Right cardiac atrium (tissue), 5 donors: ENCODE data around the gene RNF40. TPM values are rescaled to one million over a fixed set of nuclear protein-coding genes. Genes with fewer than 3 reads are reported as not detected.
A peak's percentile ranks its signal among the peaks of the same experiment; 100 is the strongest.

Experiments
- ATAC-seq, 2 donors: fragments of 200-7000 bp; cut with Tn5 transposase; one replicate each; pipeline versions ENCODE4 v1.8.0 to v1.9.1; 2020; ENCODE audit warnings: moderate library complexity in 2 of 2, mild to moderate bottlenecking in 1 of 2
- DNase-seq, 3 donors: peaks; one replicate each; pipeline ENCODE4 v3.0.0-alpha.2; 2020
- H3K27ac ChIP-seq: one replicate; pipeline ENCODE4 v1.5.1; 2013; ENCODE audit warnings: mild to moderate bottlenecking, low read length, control low read depth, moderate library complexity
- H3K27me3 ChIP-seq: one replicate; pipeline ENCODE4 v1.6.1; 2013; ENCODE audit not compliant: control insufficient read depth, insufficient read depth
- H3K4me1 ChIP-seq: one replicate; pipeline ENCODE4 v1.6.1; 2013; ENCODE audit warnings: low read length; ENCODE audit not compliant: control insufficient read depth, insufficient read depth
- H3K4me3 ChIP-seq: one replicate; pipeline ENCODE4 v1.5.1; 2013; ENCODE audit warnings: low read length, control low read depth
- H3K9me3 ChIP-seq: one replicate; pipeline ENCODE4 v1.6.1; 2013; ENCODE audit warnings: low read length; ENCODE audit not compliant: control insufficient read depth
- WGBS: extraction: QIAGEN DNeasy Blood & Tissue Kit; methylation state at CpG from one replicate; pipeline ENCODE4 v1.1.7; 2013; 5-methylcytosine and 5-hydroxymethylcytosine counted together
- intact Hi-C, 4 donors: fragments of 100-400 bp; cut with DNase I; formaldehyde crosslinking; loops; one replicate each; pipeline versions ENCODE4 v1.11.0 to v1.14.0; 2022 to 2023
- polyA plus RNA-seq: library from polyadenylated mRNA; stranded (reverse); fragments of 200-250 nt; gene quantifications from one replicate; pipeline ENCODE4 v1.2.3, GENCODE V29; 2013
- total RNA-seq, 4 donors: library from RNA; stranded (reverse); fragmentation: NEBNext Ultra II Directional; extraction: Animal tissue kit (Norgen Biotek cat#: 25700); gene quantifications; one replicate each; pipeline ENCODE4 v1.2.1, GENCODE V29; 2021
- donor health status: healthy with polysubstance abuse.
- donor health status: DM: no; HTN: yes; CAD: no.
- donor health status: DM: no; HTN: no; CAD: no.
- donor health status: DM: no; HTN: yes; CAD: no; lungs with severe emphysema.
- donor health status: DM: yes; HTN: yes; CAD: no.

Gene RNF40
- total and polyA plus RNA-seq, 5 donors = 36.1 to 64.9 (median 49.0) TPM

DNA sequence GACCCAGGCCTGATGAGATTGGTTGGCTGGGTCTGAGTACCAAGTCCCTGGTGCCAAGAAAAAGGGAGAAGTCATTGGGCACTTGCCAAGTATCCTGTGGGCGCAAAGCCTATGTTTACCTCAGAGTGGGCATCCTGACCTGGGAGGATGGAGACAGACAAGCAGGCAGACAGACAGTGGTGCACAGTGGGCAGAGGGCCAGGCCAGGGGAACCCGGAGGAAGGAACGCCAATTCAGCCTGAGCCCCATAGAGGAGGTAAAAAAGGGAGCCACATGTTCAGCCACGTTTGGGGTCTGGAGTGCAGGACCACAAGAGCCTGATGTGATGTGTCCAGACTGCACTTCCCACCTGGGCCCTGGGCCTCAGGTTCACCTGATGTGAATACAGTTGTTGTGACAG, 8.5 kb upstream of the RNF40 start:
- intact Hi-C loops = no loop called here
- whole genome bisulfite sequencing = 76% methylated on average over 4 of the region's 4 CpGs
- Histone ChIP-seq H3K4me1 (no peaks in the 10 kb centered on the region), H3K9me3 (no peaks in the 10 kb centered on the region), H3K27ac (no peak overlapping the region), H3K27me3 (no peaks in the 10 kb centered on the region), H3K4me3 (no peak overlapping the region)
- no peak for DNase-seq
- no peak for ATAC-seq

DNA sequence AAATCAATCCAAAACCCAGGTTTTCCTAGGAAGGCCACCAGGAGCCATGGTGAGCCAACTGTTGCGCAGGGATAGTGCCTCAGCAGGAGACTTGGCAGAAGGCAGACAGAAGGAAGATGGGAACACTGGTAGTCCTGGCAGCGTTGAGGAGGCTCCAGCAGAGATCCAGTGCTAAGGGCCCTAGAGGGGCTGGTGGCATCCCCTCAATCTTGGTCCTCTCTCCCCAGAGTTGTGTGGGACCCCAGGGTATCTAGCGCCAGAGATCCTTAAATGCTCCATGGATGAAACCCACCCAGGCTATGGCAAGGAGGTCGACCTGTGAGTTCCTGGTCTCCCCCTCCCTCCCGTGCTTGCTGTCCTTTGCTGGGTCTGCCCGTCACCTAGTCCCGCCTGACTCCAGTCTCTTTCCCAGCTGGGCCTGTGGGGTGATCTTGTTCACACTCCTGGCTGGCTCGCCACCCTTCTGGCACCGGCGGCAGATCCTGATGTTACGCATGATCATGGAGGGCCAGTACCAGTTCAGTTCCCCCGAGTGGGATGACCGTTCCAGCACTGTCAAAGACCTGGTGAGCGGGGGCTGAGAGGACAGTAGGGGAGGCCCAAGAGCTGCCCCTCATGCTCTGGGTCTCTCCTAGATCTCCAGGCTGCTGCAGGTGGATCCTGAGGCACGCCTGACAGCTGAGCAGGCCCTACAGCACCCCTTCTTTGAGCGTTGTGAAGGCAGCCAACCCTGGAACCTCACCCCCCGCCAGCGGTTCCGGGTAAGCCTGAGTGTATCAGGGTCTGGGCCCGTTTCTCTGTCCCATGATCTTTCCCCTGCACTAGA, 6.0 kb upstream of the RNF40 start:
- H3K9me3 ChIP-seq = no peaks in the 10 kb centered on the region
- DNase-seq (peak in 2 of 3 donors; percentile 32 to 46), ATAC-seq (peak in 1 of 2 donors; percentile 4)
- intact Hi-C loops = no loop called here
- 94% methylated on average over 20 of the region's 20 CpGs for WGBS
- H3K27ac ChIP-seq = no peak overlapping the region
- H3K27me3 ChIP-seq = no peaks in the 10 kb centered on the region
- no peaks in the 10 kb centered on the region for H3K4me1 ChIP-seq
- no peak overlapping the region for H3K4me3 ChIP-seq

DNA sequence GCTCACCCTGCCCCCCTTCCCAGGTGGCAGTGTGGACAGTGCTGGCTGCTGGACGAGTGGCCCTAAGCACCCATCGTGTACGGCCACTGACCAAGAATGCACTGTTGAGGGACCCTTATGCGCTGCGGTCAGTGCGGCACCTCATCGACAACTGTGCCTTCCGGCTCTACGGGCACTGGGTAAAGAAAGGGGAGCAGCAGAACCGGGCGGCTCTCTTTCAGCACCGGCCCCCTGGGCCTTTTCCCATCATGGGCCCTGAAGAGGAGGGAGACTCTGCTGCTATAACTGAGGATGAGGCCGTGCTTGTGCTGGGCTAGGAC, 5.4 kb upstream of the RNF40 start:
- Histone ChIP-seq H3K4me1 (no peaks in the 10 kb centered on the region), H3K27ac (no peak overlapping the region), H3K4me3 (no peak overlapping the region), H3K9me3 (no peaks in the 10 kb centered on the region), H3K27me3 (no peaks in the 10 kb centered on the region)
- DNase-seq (peak in 1 of 3 donors; percentile 35), ATAC-seq (peak in 1 of 2 donors; percentile 8)
- WGBS = 95% methylated on average over 13 of the region's 13 CpGs
- intact Hi-C loops = no loop called here

DNA sequence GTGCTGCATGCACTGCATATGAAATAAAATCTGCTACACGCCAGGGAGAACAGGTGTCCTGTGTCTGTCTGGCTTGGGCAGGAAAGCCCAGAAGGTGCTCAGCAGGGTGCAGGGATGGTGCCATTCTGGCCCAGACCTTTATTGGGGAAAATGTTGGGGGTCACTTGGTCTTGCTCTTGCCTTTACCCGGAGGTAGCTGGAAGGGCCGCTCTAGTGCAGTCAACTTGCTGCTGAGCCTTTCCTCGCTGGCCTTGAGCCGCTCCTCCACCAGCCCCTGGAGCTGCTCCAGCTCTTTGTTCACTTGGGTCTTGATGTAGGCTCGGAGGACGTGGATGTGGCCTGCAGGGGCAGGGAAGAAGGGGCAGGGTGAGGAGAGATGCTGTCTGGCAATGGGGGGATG, 4.8 kb upstream of the RNF40 start:
- H3K27ac ChIP-seq = no peak overlapping the region
- H3K27me3 ChIP-seq = no peaks in the 10 kb centered on the region
- intact Hi-C loops = no loop called here
- ATAC-seq = no peak
- WGBS = 83% methylated on average over 7 of the region's 7 CpGs
- no peaks in the 10 kb centered on the region for H3K9me3 ChIP-seq
- H3K4me3 ChIP-seq = no peak overlapping the region
- peak in 1 of 3 donors; percentile 24 for DNase-seq
- H3K4me1 ChIP-seq = no peaks in the 10 kb centered on the region

DNA sequence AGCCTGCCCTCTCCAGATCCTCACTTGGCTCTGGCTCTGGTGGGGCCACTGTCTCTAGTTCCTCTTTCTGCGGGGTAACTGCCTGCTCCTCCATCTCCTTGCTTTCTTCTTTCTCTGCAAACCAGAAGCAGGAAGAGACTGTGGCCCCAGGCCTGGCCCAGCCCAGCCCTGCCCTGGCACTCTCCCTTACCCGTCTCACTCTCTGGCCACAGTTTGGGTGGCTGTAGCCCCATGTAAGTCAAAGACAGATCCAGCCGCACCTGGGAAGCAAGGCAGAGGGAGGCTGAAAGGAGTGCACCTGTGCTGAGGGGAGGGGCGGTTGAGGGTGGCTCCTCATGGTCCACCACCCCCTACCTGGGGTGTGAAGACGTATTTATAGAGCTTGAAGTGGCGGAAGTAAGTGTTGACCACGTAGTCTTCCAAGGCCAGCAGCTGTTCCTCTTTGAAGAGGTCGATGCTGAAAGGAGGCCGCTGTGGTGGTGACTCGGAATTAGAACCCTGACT, 3.1 kb upstream of the RNF40 start:
- Histone ChIP-seq H3K4me3 (no peak overlapping the region), H3K27me3 (no peaks in the 10 kb centered on the region), H3K27ac (no peak overlapping the region), H3K4me1 (peaks cover 7% of the 10 kb centered on the region), H3K9me3 (no peaks in the 10 kb centered on the region)
- ATAC-seq (no peak), DNase-seq (peak in 1 of 3 donors; percentile 65)
- 78% methylated on average over 10 of the region's 10 CpGs for WGBS
- intact Hi-C loops = no loop called here

DNA sequence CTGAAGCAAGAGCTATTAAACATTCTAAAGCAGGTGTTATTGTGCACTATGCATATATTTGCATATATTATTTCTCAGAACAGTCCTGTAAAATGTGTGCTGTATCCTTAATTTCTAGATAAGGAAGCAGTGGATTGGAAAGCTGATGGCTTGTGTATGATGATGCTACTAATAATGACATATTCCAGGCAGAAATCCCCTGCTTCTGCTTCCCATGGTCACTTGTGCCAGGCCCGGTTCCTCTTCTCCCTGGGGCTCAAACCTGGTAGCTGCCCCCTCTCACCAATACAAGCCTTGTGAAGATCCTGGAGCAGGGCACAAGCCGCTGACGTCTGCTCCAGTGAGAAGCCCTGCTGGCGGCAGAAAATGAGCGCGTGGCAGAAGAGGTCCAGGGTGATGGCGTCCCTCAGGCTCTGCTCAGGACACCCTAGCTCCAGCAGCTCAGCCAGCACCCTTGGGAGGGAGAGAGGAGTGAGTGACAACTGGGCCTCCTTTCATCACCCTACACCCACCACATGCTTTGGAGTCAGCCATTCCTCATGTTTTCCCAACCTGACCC, 2.0 kb upstream of the RNF40 start:
- no peak overlapping the region for H3K27ac ChIP-seq
- no peaks in the 10 kb centered on the region for H3K9me3 ChIP-seq
- peaks cover 9% of the 10 kb centered on the region for H3K4me1 ChIP-seq
- no peak overlapping the region for H3K4me3 ChIP-seq
- peak in 1 of 3 donors; percentile 18 for DNase-seq
- 88% methylated on average over 7 of the region's 7 CpGs for WGBS
- ATAC-seq = no peak
- intact Hi-C loops = loop anchor here in 1 of 4 donors (10.0 kb wide), 1 partner anchor 55 kb away; no protein-coding TSS in a partner anchor
- H3K27me3 ChIP-seq = no peaks in the 10 kb centered on the region

DNA sequence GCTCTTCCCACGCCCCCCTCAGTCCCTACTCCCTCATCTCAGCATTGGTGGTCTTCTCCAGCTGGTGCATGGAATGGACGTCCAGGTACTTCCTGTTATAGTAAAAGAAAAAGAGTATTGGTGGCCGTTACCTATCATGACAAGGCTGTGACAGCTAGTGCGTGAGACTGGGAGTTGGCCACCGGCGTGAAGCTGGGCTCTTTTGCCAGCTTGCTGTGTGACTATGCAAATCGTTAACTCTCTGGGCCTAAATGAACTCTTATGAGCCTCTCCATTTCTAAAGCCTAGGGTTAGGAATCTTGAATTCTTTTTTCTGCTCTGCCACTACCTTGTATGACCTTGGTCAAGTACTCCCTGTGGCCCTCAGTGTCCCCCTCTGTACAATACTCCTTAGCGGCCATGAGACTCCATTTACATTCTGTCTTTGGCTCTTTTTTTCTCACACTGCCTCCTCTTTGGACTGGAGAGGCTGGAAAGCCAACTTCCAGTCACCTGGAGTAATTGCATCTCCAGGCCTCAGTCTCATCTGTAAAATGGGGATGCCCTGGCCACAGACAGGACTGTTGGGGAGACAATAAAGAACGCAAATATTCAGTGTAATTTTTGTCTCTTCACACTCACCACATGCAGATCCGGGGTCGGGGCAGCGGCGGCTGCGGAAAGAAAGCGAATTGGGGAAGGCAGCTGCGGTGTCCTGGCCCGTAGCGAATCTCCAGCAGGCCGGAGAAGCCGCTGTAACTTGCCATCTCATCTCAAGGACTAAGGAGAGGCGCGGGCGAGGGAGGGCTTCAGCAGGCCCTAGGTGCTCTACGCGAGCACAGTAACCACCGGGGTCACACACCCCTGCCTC, 1.3 kb upstream of the RNF40 start:
- Histone ChIP-seq H3K27ac (no peak overlapping the region), H3K4me3 (peak overlapping the region; percentile 73), H3K4me1 (peaks cover 9% of the 10 kb centered on the region), H3K9me3 (no peaks in the 10 kb centered on the region), H3K27me3 (no peaks in the 10 kb centered on the region)
- ATAC-seq (no peak), DNase-seq (peak in 1 of 3 donors; percentile 5)
- intact Hi-C loops = loop anchor here in 1 of 4 donors (10.0 kb wide), 1 partner anchor 56 kb away; no protein-coding TSS in a partner anchor
- WGBS = 28% methylated on average over 26 of the region's 26 CpGs

DNA sequence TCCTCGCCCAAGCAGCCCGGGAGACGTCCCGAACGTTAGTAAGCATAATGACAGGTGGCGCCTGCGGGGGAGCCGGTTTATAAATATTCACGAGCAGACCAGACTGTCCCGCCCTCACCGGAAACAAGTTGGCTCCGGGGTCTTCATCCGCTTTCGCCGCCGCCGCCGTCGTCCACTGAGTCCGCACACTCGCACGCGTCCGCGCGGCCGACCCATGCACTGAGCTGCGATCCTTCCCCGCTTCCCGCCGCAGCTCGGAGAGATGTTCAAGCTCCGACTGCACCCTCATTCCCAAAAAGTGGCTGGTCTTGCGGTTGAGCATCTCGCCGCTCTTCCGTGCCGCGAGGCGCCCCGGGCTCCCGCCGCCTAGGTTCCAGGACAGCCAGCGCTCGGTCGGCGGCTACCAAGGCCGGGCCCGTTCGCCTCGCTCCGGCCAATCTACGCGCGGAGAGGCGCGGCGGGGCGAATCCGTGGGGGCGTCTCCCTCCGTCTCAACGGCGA, 645 bp upstream of the RNF40 start:
- Histone ChIP-seq H3K4me3 (peak overlapping the region; percentile 73), H3K27me3 (no peaks in the 10 kb centered on the region), H3K27ac (no peak overlapping the region), H3K4me1 (peaks cover 9% of the 10 kb centered on the region), H3K9me3 (no peaks in the 10 kb centered on the region)
- WGBS = under 1% methylated on average over 64 of the region's 64 CpGs
- DNase-seq (peak in 1 of 3 donors; percentile 60), ATAC-seq (peak; percentile 24 to 46)
- intact Hi-C loops = loop anchor here in 1 of 4 donors (10.0 kb wide), 1 partner anchor 57 kb away; no protein-coding TSS in a partner anchor

DNA sequence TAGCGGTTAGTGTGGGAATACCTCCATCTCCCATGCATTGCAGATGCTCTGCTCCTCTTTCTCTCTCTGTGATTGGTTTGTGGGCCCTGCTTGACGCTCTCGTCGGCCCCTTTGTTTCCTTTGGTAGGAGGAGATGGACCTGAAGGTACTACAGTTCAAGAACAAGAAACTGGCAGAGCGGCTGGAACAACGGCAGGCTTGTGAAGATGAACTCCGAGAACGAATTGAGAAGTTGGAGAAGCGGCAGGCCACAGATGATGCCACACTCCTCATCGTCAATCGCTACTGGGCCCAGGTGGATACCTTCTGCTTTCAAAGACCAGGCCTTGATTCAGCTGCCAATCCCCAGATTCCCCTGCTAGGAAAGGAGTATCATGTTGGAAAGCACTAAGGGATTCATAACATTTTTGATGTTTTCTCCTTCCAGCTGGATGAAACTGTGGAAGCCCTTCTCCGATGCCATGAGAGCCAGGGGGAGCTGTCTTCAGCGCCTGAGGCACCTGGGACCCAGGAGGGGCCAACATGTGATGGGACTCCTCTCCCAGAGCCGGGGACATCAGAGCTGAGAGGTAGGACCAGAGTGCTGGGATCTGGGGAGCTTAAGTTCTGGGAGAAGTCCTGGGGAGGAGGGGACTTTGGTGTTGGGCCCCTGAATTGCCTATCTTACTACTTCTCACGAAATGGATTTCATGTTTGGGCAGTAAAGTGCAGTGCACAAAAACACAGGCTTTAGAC, 1.0 kb downstream of the RNF40 start:
- intact Hi-C loops = loop anchor here in 1 of 4 donors (10.0 kb wide), 1 partner anchor 58 kb away; no protein-coding TSS in a partner anchor
- no peak overlapping the region for H3K27ac ChIP-seq
- H3K27me3 ChIP-seq = no peaks in the 10 kb centered on the region
- H3K4me1 ChIP-seq = peaks cover 9% of the 10 kb centered on the region
- WGBS = 67% methylated on average over 15 of the region's 15 CpGs
- DNase-seq (peak in 1 of 3 donors; percentile 37), ATAC-seq (no peak)
- peak overlapping the region; percentile 91 for H3K4me3 ChIP-seq
- H3K9me3 ChIP-seq = no peaks in the 10 kb centered on the region

DNA sequence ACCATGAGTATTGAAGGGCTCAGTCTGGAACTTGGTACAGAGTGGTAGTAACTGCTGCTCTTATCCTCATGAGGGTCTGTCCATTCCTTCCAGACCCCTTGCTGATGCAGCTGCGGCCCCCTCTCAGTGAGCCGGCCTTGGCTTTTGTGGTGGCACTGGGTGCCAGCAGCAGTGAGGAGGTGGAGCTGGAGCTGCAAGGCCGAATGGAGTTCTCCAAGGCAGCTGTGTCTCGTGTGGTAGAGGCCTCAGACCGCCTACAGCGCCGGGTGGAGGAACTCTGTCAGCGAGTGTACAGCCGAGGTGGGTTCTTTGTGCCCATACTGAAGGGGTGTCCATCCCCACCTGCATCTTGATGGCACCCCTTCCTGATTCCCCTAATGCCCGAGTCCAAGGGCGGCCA, 2.0 kb downstream of the RNF40 start:
- 91% methylated on average over 11 of the region's 11 CpGs for WGBS
- no peak for ATAC-seq
- Histone ChIP-seq H3K9me3 (no peaks in the 10 kb centered on the region), H3K4me3 (no peak overlapping the region), H3K27ac (no peak overlapping the region), H3K4me1 (peaks cover 9% of the 10 kb centered on the region), H3K27me3 (no peaks in the 10 kb centered on the region)
- intact Hi-C loops = loop anchor here in 1 of 4 donors (10.0 kb wide), 1 partner anchor 59 kb away; no protein-coding TSS in a partner anchor
- peak in 1 of 3 donors; percentile 38 for DNase-seq
